ENCODE data around the gene MTHFD1L.

DNA sequence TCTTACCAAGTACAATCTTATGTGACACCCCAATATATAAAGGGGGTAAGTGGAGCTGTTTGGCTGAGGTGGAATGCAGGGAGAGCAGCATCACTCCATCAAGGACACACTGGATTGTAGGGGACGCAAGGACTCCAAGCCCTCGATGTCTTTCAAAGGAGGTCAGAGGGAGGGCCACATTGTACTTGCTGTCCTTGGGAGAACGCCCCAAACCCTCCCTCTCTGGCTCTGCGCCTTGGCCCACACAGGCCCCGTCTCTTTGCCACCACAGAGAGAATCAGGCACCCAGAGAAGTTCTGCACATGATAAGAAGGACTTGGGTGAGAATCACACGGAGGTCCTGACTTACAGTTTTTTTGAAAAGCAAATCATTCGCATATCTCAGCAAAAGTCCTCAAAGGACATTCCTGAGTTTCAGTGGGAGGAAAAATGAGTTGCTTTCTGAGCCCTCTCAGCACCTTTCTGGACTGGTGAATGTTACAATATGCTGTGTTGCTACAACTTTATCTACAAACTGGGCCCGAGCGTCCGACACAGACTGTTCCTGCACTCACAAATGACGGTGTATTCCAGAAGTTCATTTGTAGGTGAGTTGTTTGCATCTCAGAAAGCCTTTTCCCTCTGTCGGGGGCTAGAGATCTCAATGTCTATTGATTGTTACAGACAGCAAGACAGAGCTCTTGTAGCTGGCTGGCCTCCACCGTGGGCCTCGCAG lies 281.8 kb downstream of the MTHFD1L start:
- TF ChIP-seq, protein P1, sequence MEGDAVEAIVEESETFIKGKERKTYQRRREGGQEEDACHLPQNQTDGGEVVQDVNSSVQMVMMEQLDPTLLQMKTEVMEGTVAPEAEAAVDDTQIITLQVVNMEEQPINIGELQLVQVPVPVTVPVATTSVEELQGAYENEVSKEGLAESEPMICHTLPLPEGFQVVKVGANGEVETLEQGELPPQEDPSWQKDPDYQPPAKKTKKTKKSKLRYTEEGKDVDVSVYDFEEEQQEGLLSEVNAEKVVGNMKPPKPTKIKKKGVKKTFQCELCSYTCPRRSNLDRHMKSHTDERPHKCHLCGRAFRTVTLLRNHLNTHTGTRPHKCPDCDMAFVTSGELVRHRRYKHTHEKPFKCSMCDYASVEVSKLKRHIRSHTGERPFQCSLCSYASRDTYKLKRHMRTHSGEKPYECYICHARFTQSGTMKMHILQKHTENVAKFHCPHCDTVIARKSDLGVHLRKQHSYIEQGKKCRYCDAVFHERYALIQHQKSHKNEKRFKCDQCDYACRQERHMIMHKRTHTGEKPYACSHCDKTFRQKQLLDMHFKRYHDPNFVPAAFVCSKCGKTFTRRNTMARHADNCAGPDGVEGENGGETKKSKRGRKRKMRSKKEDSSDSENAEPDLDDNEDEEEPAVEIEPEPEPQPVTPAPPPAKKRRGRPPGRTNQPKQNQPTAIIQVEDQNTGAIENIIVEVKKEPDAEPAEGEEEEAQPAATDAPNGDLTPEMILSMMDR (IDR thresholded peaks at IDR 0.05), result no peak
- no peak for TF ChIP-seq EZH2 (IDR thresholded peaks at IDR 0.05)
